ENCODE data around the gene PYGB.

DNA sequence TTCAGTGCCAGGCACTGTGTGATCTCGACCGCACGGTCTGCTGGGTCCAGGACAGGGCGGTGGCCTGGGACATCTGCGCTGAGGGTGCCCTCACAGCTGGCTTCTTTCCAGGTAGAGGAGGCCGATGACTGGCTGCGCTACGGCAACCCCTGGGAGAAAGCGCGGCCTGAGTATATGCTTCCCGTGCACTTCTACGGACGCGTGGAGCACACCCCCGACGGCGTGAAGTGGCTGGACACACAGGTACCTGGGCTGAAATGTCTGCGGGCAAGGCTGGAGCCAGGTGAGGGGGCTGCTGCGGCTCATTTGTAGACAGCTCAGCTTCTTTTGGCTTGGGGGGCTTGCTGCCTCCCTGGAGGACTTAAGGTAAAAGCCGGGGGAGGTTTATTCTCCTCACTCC is 26.6 kb downstream of the PYGB start:
- TF ChIP-seq, protein P1, sequence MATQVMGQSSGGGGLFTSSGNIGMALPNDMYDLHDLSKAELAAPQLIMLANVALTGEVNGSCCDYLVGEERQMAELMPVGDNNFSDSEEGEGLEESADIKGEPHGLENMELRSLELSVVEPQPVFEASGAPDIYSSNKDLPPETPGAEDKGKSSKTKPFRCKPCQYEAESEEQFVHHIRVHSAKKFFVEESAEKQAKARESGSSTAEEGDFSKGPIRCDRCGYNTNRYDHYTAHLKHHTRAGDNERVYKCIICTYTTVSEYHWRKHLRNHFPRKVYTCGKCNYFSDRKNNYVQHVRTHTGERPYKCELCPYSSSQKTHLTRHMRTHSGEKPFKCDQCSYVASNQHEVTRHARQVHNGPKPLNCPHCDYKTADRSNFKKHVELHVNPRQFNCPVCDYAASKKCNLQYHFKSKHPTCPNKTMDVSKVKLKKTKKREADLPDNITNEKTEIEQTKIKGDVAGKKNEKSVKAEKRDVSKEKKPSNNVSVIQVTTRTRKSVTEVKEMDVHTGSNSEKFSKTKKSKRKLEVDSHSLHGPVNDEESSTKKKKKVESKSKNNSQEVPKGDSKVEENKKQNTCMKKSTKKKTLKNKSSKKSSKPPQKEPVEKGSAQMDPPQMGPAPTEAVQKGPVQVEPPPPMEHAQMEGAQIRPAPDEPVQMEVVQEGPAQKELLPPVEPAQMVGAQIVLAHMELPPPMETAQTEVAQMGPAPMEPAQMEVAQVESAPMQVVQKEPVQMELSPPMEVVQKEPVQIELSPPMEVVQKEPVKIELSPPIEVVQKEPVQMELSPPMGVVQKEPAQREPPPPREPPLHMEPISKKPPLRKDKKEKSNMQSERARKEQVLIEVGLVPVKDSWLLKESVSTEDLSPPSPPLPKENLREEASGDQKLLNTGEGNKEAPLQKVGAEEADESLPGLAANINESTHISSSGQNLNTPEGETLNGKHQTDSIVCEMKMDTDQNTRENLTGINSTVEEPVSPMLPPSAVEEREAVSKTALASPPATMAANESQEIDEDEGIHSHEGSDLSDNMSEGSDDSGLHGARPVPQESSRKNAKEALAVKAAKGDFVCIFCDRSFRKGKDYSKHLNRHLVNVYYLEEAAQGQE (tag by site-specific recombination; IDR thresholded peaks at IDR 0.05), result no peak
- TF ChIP-seq, protein P2, sequence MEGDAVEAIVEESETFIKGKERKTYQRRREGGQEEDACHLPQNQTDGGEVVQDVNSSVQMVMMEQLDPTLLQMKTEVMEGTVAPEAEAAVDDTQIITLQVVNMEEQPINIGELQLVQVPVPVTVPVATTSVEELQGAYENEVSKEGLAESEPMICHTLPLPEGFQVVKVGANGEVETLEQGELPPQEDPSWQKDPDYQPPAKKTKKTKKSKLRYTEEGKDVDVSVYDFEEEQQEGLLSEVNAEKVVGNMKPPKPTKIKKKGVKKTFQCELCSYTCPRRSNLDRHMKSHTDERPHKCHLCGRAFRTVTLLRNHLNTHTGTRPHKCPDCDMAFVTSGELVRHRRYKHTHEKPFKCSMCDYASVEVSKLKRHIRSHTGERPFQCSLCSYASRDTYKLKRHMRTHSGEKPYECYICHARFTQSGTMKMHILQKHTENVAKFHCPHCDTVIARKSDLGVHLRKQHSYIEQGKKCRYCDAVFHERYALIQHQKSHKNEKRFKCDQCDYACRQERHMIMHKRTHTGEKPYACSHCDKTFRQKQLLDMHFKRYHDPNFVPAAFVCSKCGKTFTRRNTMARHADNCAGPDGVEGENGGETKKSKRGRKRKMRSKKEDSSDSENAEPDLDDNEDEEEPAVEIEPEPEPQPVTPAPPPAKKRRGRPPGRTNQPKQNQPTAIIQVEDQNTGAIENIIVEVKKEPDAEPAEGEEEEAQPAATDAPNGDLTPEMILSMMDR (tag by site-specific recombination; IDR thresholded peaks at IDR 0.05), result no peak
- TF ChIP-seq, protein P3, sequence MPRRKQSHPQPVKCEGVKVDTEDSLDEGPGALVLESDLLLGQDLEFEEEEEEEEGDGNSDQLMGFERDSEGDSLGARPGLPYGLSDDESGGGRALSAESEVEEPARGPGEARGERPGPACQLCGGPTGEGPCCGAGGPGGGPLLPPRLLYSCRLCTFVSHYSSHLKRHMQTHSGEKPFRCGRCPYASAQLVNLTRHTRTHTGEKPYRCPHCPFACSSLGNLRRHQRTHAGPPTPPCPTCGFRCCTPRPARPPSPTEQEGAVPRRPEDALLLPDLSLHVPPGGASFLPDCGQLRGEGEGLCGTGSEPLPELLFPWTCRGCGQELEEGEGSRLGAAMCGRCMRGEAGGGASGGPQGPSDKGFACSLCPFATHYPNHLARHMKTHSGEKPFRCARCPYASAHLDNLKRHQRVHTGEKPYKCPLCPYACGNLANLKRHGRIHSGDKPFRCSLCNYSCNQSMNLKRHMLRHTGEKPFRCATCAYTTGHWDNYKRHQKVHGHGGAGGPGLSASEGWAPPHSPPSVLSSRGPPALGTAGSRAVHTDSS (tag by site-specific recombination; IDR thresholded peaks at IDR 0.05), result no peak
- TF ChIP-seq, protein P4, sequence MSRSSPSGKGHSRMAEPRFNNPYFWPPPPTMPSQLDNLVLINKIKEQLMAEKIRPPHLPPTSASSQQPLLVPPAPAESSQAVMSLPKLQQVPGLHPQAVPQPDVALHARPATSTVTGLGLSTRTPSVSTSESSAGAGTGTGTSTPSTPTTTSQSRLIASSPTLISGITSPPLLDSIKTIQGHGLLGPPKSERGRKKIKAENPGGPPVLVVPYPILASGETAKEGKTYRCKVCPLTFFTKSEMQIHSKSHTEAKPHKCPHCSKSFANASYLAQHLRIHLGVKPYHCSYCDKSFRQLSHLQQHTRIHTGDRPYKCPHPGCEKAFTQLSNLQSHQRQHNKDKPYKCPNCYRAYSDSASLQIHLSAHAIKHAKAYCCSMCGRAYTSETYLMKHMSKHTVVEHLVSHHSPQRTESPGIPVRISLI (tag by site-specific recombination; IDR thresholded peaks at IDR 0.05), result no peak
- no peak for TF ChIP-seq KLF9 (tag by site-specific recombination; IDR thresholded peaks at IDR 0.05; ENCODE audit: low read depth)
- TF ChIP-seq, protein P5, sequence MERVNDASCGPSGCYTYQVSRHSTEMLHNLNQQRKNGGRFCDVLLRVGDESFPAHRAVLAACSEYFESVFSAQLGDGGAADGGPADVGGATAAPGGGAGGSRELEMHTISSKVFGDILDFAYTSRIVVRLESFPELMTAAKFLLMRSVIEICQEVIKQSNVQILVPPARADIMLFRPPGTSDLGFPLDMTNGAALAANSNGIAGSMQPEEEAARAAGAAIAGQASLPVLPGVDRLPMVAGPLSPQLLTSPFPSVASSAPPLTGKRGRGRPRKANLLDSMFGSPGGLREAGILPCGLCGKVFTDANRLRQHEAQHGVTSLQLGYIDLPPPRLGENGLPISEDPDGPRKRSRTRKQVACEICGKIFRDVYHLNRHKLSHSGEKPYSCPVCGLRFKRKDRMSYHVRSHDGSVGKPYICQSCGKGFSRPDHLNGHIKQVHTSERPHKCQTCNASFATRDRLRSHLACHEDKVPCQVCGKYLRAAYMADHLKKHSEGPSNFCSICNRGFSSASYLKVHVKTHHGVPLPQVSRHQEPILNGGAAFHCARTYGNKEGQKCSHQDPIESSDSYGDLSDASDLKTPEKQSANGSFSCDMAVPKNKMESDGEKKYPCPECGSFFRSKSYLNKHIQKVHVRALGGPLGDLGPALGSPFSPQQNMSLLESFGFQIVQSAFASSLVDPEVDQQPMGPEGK (tag by site-specific recombination; IDR thresholded peaks at IDR 0.05), result no peak
- TF ChIP-seq ZNF530 (tag by site-specific recombination; IDR thresholded peaks at IDR 0.05; ENCODE audit: low read depth), result no peak
- TF ChIP-seq SP2 (tag by site-specific recombination; IDR thresholded peaks at IDR 0.05), result no peak
- no peak for TF ChIP-seq ZNF324 (tag by site-specific recombination; IDR thresholded peaks at IDR 0.05)
